GM12891 (cell line): Measurements from ENCODE around the gene HTR2C.
"Not testable (repeated sequence)": the region's sequence is repeated elsewhere in the genome, so short reads cannot be mapped to it uniquely, and the experiment has no call there.

Experiments
- POLR2A ChIP-seq: IDR thresholded peaks from 2 replicates; pipeline ENCODE4 v1.6.1; 2011; ENCODE audit warnings: low read depth, low read length, control low read depth
- POLR2AphosphoS5 ChIP-seq: IDR thresholded peaks from 2 replicates; pipeline ENCODE4 v1.6.1; 2011; ENCODE audit warnings: low read depth, low read length, control low read depth
- POU2F2 ChIP-seq: IDR thresholded peaks from 2 replicates; pipeline ENCODE4 v1.6.1; 2011; ENCODE audit warnings: low read depth, mild to moderate bottlenecking, control low read depth, low read length, moderate library complexity
- SPI1 ChIP-seq: IDR thresholded peaks from 2 replicates; pipeline ENCODE4 v1.6.1; 2011; ENCODE audit warnings: low read depth, low read length, control low read depth
- TAF1 ChIP-seq: IDR thresholded peaks from 2 replicates; pipeline ENCODE4 v1.6.1; 2011; ENCODE audit warnings: low read depth, low read length, control low read depth

GRCh38 chrX:114700533-114700932 is 116.6 kb downstream of the HTR2C start:
- not testable (repeated sequence) for TF ChIP-seq POLR2AphosphoS5, POLR2A, TAF1, SPI1, POU2F2
